Mucosa of stomach (tissue), 1 donor: ENCODE results near the gene C18orf63.

Experiments used
- H3K27me3 ChIP-seq: one replicate; pipeline ENCODE4 v1.7.0; 2013; ENCODE audit warnings: mild to moderate bottlenecking, low read length; ENCODE audit not compliant: control insufficient read depth, insufficient read depth
- H3K36me3 ChIP-seq: one replicate; pipeline ENCODE4 v1.7.0; 2013; ENCODE audit warnings: low read length; ENCODE audit not compliant: control insufficient read depth, insufficient read depth
- H3K4me1 ChIP-seq: one replicate; pipeline ENCODE4 v1.7.0; 2013; ENCODE audit warnings: mild to moderate bottlenecking, low read length; ENCODE audit not compliant: control insufficient read depth, insufficient read depth
- H3K4me3 ChIP-seq: one replicate; pipeline ENCODE4 v1.7.0; 2013; ENCODE audit warnings: low read length
- H3K9ac ChIP-seq: one replicate; pipeline ENCODE4 v1.7.0; 2013; ENCODE audit warnings: mild to moderate bottlenecking, low read length, moderate library complexity
- H3K9me3 ChIP-seq: one replicate; pipeline ENCODE4 v1.7.0; 2013; ENCODE audit warnings: mild to moderate bottlenecking, low read length, moderate library complexity; ENCODE audit not compliant: control insufficient read depth
- donor health status: Pancreatic carcinoma.

The C18orf63 gene

DNA sequence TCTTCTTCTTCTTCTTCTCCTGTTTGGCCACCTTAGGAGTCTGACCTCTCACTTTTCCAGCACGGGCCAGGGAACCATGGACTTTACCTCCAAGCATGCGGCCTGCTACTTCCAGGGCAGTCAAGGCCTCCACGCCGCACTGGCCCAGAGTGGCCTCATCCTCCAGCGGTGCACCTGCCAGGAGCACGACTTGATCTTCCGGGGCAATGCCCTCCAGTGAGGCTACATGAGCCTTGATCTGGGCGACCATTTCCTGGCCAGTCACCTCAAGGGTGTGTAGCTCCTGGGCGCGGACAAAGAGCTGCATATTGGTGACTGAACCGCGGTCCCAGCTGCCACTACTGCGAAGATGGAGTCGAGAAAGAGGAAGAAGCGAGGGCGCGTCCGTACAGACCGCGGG is 74.4 kb downstream of the C18orf63 start:
- no peaks in the 10 kb centered on the region for H3K27me3 ChIP-seq

DNA sequence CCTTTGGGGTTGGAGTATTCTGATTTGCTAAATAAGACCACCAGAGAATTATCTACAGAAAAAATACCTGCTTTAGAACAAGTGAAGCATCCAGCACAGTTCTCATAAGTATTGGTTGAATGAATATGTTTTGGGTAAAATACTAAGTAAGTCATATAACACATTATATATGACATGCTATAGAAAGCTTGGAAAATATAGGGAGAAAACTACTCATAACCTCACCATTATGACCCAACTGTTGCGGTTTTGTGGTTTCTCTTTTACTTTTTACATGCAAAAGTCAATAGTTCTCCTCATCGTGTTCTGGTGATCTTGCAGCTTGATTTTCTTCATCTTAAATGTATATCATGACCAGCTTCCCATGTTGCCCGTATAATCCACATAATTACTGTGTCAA is 75.3 kb downstream of the C18orf63 start:
- no peaks in the 10 kb centered on the region for H3K9me3 ChIP-seq
- H3K36me3 ChIP-seq: no peaks in the 10 kb centered on the region
- no peak overlapping the region for H3K9ac ChIP-seq
- no peaks in the 10 kb centered on the region for H3K27me3 ChIP-seq
- no peaks in the 10 kb centered on the region for H3K4me1 ChIP-seq
- H3K4me3 ChIP-seq: no peak overlapping the region

More for the DNA sequence above, 74.4 kb downstream of the C18orf63 start:
- Histone ChIP-seq H3K9ac (no peak overlapping the region), H3K4me1 (no peaks in the 10 kb centered on the region), H3K4me3 (no peak overlapping the region), H3K36me3 (no peaks in the 10 kb centered on the region), H3K9me3 (no peaks in the 10 kb centered on the region)

DNA sequence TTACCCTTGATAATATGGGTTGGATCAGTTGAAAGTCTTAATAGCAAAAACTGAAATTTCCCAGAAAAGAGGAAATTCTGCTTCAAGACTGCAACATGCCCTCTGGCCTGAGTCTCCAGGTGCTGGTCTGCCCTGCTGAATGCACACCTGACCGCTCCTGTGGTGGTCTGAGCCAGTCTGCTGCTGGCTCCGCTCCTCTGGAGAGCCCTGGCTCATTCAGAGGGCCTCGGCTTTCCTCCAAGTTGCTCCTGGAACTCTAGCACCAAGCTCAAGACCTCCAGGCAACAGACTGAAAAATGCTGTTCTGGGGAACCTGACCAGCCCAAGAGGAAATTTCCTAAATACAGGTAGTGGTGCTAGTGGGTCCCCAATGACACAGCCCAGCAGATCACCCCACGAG is 76.7 kb downstream of the C18orf63 start:
- no peaks in the 10 kb centered on the region for H3K27me3 ChIP-seq
- H3K4me3 ChIP-seq: no peak overlapping the region
- no peaks in the 10 kb centered on the region for H3K9me3 ChIP-seq
- no peak overlapping the region for H3K9ac ChIP-seq
- no peaks in the 10 kb centered on the region for H3K36me3 ChIP-seq
- H3K4me1 ChIP-seq: no peaks in the 10 kb centered on the region

DNA sequence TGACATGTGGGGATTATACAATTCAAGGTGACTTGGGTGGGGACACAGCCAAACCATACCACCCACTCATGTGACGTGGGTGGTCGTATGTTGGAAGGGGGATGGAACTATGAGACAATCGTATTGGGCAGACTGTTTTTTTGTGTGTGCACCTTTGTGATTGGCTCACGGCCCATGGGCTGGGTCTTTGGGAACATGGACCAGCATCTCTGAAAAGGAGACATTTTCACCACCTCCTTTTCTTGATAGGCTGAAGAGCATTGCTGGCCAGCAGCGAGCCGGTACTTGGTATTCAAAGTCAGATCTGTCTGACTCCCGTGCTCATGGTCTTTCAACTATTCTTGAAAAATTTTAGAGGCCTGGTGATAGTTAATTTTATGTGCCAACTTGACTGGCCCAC is 79.4 kb downstream of the C18orf63 start:
- Histone ChIP-seq H3K9me3 (no peaks in the 10 kb centered on the region), H3K27me3 (no peaks in the 10 kb centered on the region), H3K4me1 (no peaks in the 10 kb centered on the region), H3K4me3 (no peak overlapping the region), H3K9ac (no peak overlapping the region), H3K36me3 (no peaks in the 10 kb centered on the region)

DNA sequence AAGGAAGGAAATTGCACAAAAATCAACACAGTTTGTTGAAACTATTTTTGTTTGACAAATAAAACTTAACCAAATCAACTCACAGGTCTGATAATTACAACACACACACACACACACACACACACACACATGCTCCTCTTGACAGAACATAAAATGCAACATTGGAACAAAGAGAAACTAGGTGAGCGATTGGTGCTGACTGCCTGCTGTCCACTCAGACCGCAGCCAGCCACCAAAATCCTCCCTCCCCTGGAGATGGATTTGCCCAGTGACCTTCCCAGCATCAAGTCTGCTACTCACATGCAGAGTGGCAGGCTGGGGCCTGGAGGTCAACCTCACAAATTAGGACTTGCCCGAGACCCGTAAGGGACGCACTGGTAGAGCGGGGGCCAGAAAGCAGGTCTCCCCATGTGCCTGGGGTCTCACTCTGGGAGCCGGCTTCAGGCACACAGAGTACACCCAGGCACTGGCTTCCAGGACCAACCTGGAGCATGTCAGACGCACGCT is 80.1 kb downstream of the C18orf63 start:
- Histone ChIP-seq H3K9ac (no peak overlapping the region), H3K36me3 (no peaks in the 10 kb centered on the region), H3K9me3 (no peaks in the 10 kb centered on the region), H3K27me3 (no peaks in the 10 kb centered on the region), H3K4me1 (no peaks in the 10 kb centered on the region), H3K4me3 (no peak overlapping the region)

DNA sequence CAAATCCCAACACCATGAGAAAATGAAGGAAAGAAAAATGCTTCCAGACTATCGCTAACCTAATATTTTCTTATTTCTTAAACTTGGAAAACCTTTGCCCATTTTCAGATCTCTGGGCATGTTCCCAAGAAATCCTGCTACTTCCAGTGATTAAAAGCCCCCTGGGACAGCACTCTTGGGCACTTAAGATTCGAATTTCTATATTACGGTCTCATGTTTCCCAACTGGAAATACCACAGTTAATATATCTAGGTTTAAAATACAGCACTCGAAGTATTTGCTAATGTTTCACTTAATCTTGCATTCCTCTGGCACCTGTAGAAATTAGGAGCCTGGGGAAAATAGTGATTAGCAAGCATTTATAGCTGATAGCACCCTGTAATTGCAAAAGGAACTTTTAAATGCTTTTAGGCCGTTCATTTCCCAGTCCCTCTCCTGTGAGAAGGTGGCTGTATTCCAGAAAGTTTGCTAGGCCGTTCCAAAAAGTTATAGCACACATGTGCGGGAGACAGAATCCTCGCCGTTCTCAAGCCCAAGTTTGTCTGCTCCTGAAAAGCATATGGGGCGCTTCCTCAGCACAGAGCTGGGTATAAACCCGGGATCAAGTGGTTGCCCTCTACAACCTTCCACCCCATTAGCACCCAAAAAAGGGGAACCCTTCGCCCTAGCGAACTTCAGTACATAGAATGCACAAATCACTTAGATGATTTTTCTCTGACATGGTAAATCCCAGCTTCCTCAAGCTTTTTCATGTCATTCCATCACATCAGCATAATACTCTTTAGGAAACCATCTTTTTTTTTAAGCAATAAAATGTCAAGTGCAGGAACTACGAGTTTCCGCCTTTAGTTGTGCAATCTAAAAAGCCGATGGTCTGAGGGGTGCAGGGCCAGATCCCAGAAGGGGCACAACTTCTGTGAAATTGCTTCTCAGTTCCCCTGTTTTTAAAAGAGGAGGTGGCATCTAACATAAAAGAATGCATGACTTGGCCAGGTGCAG is 80.8 kb downstream of the C18orf63 start:
- H3K4me1 ChIP-seq: no peaks in the 10 kb centered on the region
- no peaks in the 10 kb centered on the region for H3K27me3 ChIP-seq
- H3K36me3 ChIP-seq: no peaks in the 10 kb centered on the region
- H3K9me3 ChIP-seq: no peaks in the 10 kb centered on the region
- no peak overlapping the region for H3K4me3 ChIP-seq
- no peak overlapping the region for H3K9ac ChIP-seq

DNA sequence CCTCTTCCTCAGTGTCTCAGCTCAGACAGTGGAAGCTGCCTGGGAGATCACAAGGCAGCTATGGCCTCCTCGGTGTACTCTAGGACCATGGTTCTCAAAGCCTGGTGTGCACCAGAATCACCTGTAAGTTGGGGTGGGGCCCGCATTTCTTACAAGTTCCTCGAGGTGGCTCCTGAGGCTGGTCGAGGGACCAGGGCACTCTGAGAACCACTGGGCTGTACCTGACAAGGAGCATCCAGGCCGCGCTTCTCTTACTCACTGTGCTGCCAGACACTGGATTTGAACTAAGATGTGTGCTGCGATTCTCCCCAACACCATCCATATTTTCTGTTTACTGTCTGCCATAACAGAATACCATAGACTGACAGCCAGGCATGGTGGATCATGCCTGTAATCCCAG is 81.9 kb downstream of the C18orf63 start:
- Histone ChIP-seq H3K9ac (no peak overlapping the region), H3K4me1 (no peaks in the 10 kb centered on the region), H3K36me3 (no peaks in the 10 kb centered on the region), H3K9me3 (no peaks in the 10 kb centered on the region), H3K4me3 (no peak overlapping the region), H3K27me3 (no peaks in the 10 kb centered on the region)

DNA sequence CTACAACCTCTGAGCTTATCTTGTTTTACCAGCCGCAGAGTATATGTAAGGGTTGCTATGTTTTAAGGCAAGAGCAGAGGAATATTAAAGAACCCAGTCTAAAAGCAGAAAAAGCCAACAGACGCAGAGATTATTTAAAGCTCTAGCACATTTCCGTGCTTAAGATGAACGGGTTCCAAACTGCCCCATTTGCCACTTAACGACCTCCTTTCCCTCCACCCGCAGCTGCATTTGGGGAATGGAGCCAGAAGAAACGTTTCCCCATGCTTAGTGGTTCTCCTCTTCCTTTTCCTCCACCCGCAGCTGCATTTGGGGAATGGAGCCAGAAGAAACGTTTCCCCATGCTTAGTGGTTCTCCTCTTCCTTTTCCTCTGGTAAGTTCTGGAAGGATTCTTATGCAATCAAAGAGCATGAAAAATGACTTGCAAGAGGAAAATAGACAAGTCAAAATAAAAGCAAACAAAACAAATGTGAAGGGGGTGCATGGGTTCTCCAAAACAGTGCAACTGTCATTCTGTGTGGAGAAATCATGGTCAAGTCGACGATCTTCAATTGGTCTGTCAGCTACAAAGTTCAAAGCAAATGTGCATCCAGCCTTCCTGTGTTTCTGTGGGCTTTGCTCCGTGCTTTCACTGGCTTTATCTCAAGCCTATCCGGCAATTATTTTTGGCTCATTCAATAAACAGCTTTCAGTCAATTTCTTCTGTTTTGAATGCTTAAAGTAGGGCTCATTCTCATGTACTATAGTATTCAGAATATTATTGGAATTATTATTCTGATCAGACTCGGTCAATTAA is 83.7 kb downstream of the C18orf63 start:
- H3K27me3 ChIP-seq: no peaks in the 10 kb centered on the region
- no peak overlapping the region for H3K4me3 ChIP-seq
- H3K4me1 ChIP-seq: no peaks in the 10 kb centered on the region
- no peaks in the 10 kb centered on the region for H3K9me3 ChIP-seq
- no peak overlapping the region for H3K9ac ChIP-seq
- no peaks in the 10 kb centered on the region for H3K36me3 ChIP-seq

DNA sequence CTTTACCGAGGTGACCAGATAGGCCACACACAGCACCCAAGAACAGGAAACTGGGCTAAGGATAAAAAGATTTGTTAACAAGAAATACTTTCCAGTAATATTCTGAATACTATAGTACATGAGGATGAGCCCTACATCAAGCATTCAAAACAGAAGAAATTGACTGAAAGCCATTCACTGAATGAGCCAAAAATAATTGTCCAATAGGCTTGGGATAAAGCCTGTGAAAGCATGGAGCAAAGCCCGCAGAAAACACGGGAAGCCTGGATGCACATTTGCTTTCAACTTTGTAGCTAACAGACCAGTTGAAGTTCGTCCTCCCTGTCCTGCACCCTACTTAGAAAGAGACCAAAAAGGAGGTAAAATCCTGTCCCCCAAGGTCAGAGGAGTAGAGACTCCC is 85.2 kb downstream of the C18orf63 start:
- H3K36me3 ChIP-seq: no peaks in the 10 kb centered on the region
- H3K4me3 ChIP-seq: no peak overlapping the region
- no peaks in the 10 kb centered on the region for H3K4me1 ChIP-seq
- H3K9me3 ChIP-seq: no peaks in the 10 kb centered on the region
- no peaks in the 10 kb centered on the region for H3K27me3 ChIP-seq
- no peak overlapping the region for H3K9ac ChIP-seq

DNA sequence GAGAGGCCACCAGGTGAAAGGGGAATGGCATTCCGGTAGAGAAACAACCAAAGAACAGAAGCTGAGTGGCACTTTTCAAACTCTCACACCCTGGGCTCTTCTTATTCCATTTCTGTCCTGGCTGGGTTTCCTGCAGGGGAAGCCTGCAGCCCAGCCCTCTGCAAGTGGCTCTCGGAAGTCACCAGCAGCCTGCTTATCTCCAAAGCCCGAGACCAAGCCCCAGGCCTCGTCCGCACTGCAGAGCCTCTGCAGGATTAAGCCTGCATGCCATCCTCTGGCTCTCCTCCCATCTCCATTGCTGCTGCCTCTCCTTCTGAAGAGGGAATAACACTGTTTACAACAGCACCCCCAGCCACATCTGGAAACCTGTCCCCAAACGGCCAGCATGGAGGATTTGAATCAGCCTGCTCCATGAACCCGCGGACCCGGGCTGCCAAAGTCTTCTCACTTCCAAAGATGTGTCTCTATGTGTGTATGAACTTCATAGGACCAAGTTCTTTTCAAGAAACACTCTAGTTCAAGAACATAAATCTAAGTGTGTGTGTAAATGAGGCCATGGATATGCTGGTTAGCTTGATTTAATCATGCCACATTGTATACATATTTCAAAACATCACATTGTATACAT is 87.3 kb downstream of the C18orf63 start:
- H3K36me3 ChIP-seq: no peaks in the 10 kb centered on the region
- H3K27me3 ChIP-seq: no peaks in the 10 kb centered on the region
- H3K4me1 ChIP-seq: no peaks in the 10 kb centered on the region
- no peaks in the 10 kb centered on the region for H3K9me3 ChIP-seq
- H3K9ac ChIP-seq: no peak overlapping the region
- no peak overlapping the region for H3K4me3 ChIP-seq

DNA sequence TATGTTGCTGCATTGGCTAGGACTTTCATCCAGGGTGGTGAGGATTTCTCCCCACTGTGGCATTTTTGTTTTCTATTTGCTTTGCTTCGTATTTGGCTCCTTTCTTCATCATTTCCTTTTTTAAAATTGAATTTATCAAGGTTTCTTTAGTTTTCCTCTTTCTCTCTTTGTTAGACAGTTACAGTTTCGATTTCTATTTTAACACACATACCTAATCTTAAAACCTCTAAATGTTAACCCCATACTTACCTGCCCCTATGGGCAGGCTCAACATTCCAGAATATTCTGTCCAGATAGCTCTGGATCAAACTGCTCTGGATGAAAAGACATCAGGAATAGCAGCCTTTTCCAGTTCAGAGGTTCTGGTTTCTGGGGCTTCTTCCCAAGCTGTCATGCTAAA is 92.2 kb downstream of the C18orf63 start:
- no peaks in the 10 kb centered on the region for H3K4me1 ChIP-seq
- no peaks in the 10 kb centered on the region for H3K9me3 ChIP-seq
- no peak overlapping the region for H3K9ac ChIP-seq
- H3K27me3 ChIP-seq: no peaks in the 10 kb centered on the region
- no peak overlapping the region for H3K4me3 ChIP-seq
- no peaks in the 10 kb centered on the region for H3K36me3 ChIP-seq
